ENCODE data around the gene OPN5.

GRCh38 chr6:47817749-47818148, 35.9 kb downstream of the OPN5 start:
- TF ChIP-seq CTCF (IDR thresholded peaks at IDR 0.05) (no peak), POLR2A (IDR thresholded peaks at IDR 0.05) (no peak), POLR2AphosphoS5 (IDR thresholded peaks at IDR 0.05) (no peak)
